COR-L47 (cell line): ENCODE measurements around the gene FAM171A1.

Experiments
- DNase-seq: peaks from one replicate; lab custom pipeline; 2025; lab: John Stamatoyannopoulos, UW

FAM171A1 gene

DNA sequence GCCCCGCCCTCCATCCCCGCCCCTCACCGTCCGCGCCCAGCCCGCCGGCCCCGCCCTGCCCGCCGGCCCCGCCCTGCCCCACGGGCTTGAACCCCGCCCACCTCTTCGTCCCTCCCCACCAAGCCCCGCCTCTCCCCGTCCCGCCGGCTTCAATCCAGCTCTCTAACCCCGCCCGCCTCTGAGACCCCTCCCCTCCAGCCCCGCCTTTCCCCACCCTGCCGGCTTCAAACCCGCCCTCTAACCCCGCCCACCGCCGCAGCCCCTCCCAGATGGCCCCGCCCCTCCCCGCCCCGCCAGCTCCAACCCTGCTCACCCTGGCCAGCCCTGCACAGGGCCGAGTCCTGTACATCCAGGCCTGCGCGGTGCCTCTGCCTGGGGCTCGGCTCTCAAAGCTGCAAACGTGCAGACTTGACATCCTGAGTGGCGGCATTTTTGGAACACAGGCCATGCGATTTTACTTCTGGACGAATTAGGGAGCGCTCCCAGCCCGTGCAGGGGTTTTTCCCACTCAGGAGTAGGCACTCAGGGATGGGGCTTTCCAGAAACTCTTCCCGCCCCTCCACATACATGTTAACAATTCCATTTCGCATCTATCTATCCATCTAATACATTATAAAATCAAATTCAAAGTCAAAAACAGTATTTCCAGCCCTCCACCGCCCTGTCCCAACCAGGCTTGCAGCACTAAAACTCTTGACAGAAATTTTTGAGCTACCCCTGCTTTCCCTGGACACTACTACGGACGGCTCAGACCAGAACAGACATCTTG, 202.1 kb downstream of the FAM171A1 start:
- DNase-seq: peak; percentile 80

- DNase-seq: peak; percentile 80
Observed at GRCh38 chr10:15168291-15168785, 202.8 kb downstream of the FAM171A1 start, which contains the start of gene NMT2. NMT2 (minus strand) TSS chr10:15168693; CDS start chr10:15168612, 81 bp downstream.

DNA sequence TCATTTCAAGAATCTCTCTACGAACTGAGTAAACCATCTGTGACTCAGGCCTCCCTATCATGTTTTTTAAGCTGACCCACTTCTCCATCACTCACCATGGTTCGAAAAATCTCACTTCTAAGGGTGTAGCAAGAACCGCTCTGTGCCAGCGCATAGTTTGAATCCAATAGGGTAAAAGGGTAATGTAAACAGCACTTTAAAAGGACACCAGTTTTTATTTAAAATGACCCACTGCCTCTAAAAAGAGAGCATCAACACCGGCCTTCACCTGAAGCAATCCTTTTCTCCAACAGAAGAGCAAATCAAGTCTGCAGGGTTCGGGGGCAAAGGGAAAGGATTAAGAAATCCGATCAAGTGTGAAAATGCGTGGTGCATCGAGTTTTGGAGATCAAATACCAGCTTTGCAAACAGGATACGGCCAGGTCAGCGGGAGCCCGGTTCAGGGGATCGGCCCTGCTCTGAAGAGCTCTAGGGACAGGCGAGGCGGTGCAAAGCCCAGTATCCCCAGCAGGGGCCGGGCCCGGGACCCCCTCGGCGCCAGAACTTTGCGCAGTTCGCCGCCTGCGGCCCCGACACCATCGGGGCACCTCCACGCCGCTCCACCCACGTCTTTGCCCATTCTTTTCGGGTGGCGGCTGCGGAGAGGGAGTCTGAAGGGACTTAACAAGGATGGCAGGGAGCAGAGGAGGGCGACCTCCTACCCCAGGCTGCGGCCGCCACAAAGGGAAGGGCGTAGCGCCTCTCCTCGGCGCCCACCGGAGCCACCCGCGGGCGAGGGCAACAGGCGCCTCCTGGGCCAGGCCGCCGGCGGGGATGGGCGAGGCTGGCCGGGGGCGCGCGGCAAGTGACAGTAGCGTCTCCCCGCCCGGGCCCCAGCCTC, 203.4 kb downstream of the FAM171A1 start:
- no peak for DNase-seq

GRCh38 chr10:15166325-15166724, 204.8 kb downstream of the FAM171A1 start:
- DNase-seq: no peak

DNA sequence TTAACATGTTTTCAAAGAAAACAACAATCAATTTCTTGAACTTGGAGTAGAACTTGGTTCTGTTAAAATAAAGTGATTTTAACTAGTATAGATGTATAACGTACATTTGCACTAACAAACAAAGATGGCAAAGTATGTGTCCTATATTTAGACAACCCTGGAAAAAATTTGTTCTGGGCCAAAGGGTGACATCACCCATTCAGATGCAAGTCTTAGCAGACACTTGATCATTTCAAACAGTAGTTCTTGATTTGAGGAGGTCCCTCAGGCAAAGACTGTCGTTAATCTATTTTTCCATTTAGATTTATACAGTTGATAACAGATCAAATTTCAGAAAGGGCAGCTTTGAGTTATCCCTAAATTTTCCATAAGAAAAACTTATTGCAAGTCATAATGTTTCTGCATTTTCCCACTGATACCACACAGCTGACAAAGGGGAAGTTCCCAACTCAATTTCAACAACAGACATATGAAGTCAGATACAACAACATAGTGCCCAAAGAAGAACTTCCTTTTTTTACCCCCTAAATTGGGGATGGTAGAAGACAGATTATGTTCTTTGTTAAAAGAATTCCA, 207.7 kb downstream of the FAM171A1 start:
- DNase-seq: no peak
